ENCODE data around the gene RNF212B.

- TF ChIP-seq CTCF (IDR thresholded peaks at IDR 0.05), result no peak
- no peak for TF ChIP-seq POLR2A (IDR thresholded peaks at IDR 0.05)
Measured at GRCh38 chr14:23245282-23245681, 7.5 kb downstream of the RNF212B start.

Data from Peyer's patch (tissue), 4 donors.